PC-3 (cell line): ENCODE measurements around the gene SLC9A3.

Experiments
- CTCF ChIP-seq: fragments of 300-600 bp; sonication (generic); conservative IDR thresholded peaks from 2 replicates; pipeline ENCODE4 v1.5.1; 2017; ENCODE audit warnings: antibody characterized with exemption, low read depth, mild to moderate bottlenecking, low read length
- EZH2phosphoT487 ChIP-seq: fragments of 300-600 bp; sonication (generic); IDR thresholded peaks from 2 replicates; pipeline ENCODE4 v1.6.1; 2018; ENCODE audit warnings: mild to moderate bottlenecking, antibody characterized with exemption, low read length, borderline replicate concordance

GRCh38 chr5:573976-574375 is 49.7 kb upstream of the SLC9A3 start:
- TF ChIP-seq CTCF (no peak), EZH2phosphoT487 (no peak)
